Glomerular endothelial cell (primary cell): Measurements from ENCODE around the gene HIPK2. TPM values are rescaled to one million over a fixed set of nuclear protein-coding genes. Genes with fewer than 3 reads are reported as not detected.
A peak's percentile ranks its signal among the peaks of the same experiment; 100 is the strongest.

Source experiments
- DNase-seq: peaks from one replicate; pipeline ENCODE4 v3.0.0-alpha.2; 2011; ENCODE audit warnings: low read depth, low spot score; ENCODE audit errors: extremely low read depth
- total RNA-seq: library from RNA; depleted of rRNA; stranded (reverse); fragments of >200 nt; gene quantifications from 2 replicates; pipeline ENCODE4 v1.2.3, GENCODE V29; 2015

Gene HIPK2
- total RNA-seq, 1 donor from 2014 or later = 69.4 TPM

- no peak for DNase-seq
Observed at GRCh38 chr7:139600306-139600705, 177.5 kb downstream of the HIPK2 start.

- peak; percentile 33 for DNase-seq
Observed at GRCh38 chr7:139598642-139599041, 179.2 kb downstream of the HIPK2 start.

DNA sequence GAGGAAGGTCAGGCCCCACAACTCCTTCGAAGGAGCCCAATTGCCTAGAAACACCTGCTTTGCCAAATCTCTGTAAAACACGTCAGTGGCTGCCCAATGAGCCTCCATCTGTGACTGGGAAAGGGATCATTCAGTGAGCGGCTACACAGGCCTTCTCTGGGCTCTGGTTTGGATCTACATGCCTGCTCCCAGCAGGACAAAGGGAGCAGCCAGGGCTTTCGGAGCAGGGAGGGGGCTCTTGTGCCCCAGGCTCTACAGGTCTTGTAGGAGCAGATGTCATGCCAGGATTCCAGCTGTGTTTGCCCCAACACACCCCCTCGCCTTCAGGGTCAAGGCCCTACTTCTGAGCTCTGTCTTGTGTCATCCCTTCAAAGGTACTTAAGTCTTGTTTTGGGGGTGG lies 180.8 kb downstream of the HIPK2 start:
- no peak for DNase-seq

DNA sequence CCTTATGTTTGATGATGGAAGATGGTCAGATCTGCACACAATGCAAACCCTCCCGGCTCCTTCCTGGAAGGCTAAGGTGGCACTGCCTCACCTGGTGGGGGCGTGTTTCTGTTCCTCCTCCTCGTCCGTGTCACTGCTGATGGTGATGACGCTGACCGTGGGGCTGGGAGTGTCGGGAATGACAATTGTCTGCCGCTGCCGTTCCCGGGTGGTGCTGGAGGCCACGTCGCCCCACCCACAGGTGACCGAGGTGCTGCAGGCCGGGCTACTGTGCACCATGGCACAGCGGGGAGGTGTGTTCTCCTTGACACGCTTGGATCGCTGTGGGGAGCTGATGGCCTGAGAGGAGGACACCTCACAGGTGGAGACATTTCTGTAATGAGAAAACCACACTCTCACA lies 181.2 kb downstream of the HIPK2 start:
- DNase-seq = no peak

- no peak for DNase-seq
Observed at GRCh38 chr7:139595806-139596205, 182.0 kb downstream of the HIPK2 start.

DNA sequence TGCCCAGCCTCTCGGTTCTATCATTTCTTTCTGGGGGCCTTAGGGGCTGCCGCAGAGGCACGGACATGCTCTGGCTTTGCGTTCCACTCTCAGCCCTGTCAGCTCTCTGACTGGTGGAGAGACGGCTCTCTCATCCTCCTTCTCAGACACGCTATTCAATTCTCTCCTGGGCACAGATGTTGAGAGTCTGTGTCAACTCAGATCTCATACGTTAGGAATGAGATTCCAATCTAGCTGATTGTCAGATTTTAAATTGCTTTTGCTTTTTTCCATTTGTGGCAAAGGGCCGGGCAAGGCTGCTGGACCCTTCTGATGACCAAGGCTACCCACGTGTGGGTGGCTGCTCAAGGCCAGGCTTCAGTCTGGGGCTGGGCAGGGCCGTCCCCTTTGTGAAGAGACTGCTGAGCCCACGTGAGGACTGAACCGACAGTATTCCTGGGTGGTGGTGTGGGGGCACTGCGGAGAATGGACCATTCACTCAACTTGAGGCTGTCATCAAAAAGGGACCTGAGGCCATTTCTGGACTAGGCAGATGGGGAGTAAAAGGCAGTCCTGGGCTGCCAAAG lies 182.8 kb downstream of the HIPK2 start:
- no peak for DNase-seq

- DNase-seq = no peak
Observed at GRCh38 chr7:139594090-139594489, 183.7 kb downstream of the HIPK2 start.

- no peak for DNase-seq
Observed at GRCh38 chr7:139592801-139593461, 184.9 kb downstream of the HIPK2 start.

GRCh38 chr7:139591550-139592195 lies 186.1 kb downstream of the HIPK2 start:
- DNase-seq = no peak

GRCh38 chr7:139589474-139589873 lies 188.3 kb downstream of the HIPK2 start:
- no peak for DNase-seq

DNA sequence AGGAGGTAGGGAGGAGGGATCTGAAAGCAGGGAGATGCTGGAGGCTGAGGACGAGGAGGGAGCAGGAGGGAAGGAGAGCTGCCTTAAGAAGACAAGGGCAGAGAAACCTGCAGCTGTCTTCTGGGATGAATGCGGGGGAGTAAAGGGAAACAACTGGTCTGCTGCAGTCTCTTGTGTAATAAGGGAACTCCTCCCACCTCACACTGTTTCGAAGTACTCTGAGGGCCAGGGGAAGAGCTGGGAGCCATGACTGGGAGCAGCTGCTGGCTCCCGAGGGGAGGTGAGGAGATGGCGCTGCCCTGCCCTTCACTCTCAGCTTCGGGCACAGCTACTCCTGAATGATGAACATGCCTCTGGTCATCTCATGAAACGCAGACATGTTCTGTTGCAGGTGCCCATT lies 189.2 kb downstream of the HIPK2 start:
- DNase-seq = no peak

DNA sequence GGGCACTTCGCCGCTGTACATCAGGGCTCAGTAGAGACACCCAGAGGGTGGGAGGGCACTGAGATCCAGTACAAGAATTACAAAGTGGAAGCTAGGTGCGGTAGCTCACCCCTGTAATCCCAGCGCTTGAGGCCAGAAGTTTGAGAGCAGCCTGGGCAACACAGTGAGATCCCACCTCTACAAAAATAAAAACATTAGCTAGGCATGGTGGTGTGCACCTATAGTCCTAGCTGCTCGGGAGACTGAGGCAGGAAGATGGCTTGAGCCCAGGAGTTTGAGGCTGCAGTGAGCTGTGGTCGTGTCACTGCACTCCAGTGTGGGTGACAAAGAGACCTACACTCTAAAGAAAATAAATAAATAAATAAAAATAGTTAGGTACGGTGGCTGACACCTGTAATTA lies 190.3 kb downstream of the HIPK2 start:
- no peak for DNase-seq

DNA sequence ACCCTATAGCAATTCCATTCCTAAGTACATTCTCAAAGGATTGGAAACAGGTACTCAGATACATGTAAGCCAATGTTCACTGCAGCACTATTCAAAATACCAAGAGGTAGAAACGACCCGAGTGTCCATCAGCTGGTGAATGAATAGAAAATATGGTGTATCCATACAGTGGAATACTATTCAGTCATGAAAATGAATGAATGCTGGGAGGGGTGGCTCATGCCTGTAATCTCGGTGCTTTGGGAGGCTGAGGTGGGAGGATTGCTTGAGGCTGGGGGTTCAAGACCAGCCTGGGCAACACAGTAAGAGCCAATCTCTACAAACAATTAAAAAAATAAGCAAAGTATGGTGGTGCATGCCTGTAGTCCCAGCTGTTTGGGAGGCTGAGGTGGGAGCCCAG lies 191.5 kb downstream of the HIPK2 start:
- no peak for DNase-seq

DNA sequence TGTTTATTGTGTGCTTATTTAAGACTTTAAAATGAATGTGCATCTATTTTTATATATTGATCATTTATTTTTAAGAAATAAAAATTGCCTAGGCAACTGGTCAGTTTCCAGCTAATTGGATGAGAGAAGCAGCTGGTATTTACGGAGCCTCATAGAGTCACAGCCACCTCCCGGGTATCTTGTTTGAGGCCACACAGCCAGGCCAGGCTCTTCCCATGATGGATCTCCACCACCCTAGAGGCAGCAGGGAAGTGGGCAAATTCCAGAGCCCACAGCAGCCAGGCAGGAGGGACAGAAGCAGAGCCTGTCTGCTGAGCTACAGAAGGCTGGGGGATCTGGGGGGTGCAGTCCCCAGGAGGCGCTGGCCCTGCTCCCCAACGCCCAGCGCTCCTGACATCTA lies 192.8 kb downstream of the HIPK2 start:
- no peak for DNase-seq

DNA sequence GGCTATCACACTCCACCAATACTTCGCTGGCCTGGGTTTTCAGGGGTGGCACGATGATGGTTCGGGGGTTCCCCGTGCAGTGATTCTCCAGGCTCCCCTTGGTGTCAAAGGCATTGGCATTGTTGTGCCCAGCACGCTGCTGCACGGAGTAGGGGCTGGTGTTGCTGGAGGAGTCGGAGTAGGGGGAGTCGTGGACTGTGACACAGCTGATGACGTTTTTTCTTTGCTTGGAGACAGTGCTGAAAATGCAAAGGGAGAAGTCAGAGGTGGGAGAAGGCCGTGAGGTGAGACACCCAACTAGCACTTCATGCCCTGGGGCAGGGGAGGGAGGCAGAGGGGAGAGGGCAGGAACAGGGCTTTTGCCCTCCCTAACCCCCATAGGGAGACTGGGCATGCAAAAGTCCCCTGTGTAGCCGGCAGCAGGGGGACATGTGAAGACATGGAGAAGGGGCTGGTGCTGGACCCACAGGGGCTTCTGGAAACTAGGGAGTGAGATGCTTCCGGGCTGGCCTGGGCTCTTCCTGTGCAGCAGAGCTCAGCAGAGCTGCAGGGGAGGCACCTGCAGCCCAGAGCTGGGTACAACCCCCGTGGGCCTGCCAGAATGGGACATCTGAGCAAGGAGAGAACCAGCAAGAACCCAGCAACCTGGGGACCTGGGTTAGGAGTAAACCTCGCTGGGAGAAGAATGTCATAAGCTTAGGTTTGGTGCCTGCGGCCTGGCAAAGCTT lies 193.8 kb downstream of the HIPK2 start:
- no peak for DNase-seq

GRCh38 chr7:139582671-139583155 lies 195.1 kb downstream of the HIPK2 start:
- DNase-seq = no peak

DNA sequence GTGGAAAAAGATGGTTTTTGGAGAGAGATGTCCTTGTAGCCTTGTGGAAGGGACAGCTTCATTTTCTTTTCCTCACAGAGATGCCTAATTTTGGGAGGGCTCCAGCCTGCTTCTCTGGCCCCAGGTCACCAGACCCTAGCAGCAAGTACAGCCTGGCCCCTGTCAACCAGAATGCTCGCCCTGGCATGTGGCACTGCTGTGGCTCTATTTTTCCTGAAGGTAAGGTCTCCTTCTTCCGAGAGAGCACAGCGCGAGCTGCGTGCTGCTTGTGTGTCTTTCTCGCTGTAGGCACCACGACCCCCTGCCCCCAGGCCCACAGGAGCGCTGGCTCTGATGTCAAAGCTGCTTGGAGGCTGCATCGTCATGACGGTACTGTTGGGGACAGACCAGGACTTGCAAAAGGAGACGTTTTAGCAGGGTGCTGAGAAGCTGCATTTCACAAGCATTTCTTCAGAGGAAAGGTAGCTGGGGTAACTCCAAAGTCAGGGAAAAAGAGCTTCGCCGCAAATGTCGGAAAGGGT lies 195.6 kb downstream of the HIPK2 start:
- DNase-seq = no peak

DNA sequence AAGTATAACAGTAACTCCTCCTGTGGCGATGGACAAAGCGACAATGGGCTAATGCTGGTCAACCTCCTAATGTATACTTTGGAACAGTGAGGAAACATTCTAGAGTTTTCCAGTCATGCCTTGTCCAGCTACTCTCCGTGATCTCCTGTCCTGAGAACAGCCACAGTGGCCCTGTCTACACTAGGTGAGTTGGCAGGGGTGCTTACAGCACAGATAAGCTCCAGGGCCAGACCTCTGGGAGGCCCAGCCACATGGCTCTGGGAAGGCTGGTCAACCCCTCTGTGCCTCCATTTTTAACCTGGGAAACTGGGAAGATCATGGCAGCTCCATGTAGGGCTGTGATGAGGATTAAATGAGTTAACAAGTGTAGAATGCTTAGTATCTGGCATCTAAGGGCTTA lies 197.4 kb downstream of the HIPK2 start:
- DNase-seq = no peak

GRCh38 chr7:139576179-139576973 lies 201.4 kb downstream of the HIPK2 start:
- DNase-seq = no peak

- no peak for DNase-seq
Observed at GRCh38 chr7:139575338-139575680, 202.5 kb downstream of the HIPK2 start.
